HG03175 (cell line): Measurements from ENCODE around the gene CRYBB2.
"Not testable (repeated sequence)": the region's sequence is repeated elsewhere in the genome, so short reads cannot be mapped to it uniquely, and the experiment has no call there.

Experiments used
- ATAC-seq: cut with Tn5 transposase; IDR thresholded peaks from one replicate; pipeline ENCODE4 v1.9.1; 2021; ENCODE audit warnings: mild to moderate bottlenecking, moderate library complexity; ENCODE audit not compliant: unreplicated experiment

Gene CRYBB2, protein sequence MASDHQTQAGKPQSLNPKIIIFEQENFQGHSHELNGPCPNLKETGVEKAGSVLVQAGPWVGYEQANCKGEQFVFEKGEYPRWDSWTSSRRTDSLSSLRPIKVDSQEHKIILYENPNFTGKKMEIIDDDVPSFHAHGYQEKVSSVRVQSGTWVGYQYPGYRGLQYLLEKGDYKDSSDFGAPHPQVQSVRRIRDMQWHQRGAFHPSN

DNA sequence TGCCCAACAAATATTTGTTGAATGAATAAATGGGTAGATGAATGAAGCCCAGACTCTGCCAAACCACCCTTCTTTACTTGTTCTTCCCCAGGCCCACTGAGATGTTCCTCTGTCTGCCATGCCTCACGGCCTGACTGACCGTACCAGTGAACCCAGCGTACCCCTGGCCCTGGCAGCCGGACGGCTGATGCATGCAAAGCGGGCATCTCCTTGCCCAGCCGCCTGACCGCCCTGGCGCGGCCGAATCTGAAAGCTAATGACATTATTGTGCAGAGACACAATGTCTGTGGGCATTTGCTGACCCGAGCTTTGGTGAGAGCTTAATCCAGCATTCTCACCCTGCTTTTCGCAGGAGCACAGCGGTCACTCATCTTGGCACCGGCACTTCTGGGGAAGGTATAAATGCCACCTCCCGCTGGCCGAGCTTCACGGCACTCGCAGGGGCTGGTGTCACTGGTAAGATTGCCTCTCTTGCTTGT, at the start of gene CRYBB2:
CRYBB2 (plus strand) TSS at position 429 of the 479 bp plus-strand sequence. CDS start 1,791 bp downstream, outside the sequence.
- ATAC-seq = no peak

DNA sequence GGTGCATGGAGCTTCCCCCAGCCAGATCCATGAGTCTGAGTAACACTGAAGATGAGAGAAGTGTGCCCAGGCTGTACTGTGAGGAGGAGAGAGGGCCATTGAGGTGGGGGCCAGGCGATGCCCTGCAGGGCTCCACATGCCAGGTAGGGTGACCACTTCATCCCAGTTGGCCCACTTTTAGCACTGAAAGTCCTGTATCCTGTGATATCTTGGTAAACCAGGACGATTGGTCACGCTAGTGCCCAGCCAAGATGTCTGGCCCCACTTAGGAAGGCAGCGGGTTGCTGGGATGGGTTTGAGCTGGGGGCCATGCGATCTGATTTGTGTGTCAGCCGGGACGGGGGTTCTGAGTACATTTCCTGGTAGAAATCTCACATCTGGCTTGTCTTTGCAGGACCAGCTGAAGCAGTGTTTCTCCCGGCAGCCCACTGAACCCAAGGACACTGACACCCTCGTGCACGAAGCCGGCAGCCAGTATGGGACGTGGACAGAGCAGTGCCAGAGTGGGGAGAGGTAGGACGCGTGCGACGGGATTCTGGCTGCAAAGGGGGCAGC, 48.9 kb upstream of the CRYBB2 start:
- no peak for ATAC-seq

DNA sequence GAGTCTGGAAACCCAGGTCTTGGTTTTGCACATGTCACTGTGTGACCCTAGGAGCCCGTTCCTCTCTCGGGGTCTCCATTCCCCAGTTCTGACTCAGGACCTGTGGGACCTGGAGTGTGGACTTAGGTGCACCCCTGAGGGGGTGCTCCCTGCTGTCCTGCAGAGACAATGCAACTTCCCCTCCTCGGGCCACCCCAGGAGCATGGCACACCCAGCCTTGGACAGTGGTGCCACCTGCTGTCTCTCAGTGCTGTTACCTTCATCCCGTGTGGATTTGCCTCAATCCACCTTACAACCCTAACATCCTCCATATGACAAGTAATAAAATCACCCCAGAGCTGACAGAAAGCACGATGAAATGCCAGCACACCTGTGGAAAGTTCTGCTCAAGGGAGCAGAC, 47.3 kb upstream of the CRYBB2 start:
- ATAC-seq = no peak

DNA sequence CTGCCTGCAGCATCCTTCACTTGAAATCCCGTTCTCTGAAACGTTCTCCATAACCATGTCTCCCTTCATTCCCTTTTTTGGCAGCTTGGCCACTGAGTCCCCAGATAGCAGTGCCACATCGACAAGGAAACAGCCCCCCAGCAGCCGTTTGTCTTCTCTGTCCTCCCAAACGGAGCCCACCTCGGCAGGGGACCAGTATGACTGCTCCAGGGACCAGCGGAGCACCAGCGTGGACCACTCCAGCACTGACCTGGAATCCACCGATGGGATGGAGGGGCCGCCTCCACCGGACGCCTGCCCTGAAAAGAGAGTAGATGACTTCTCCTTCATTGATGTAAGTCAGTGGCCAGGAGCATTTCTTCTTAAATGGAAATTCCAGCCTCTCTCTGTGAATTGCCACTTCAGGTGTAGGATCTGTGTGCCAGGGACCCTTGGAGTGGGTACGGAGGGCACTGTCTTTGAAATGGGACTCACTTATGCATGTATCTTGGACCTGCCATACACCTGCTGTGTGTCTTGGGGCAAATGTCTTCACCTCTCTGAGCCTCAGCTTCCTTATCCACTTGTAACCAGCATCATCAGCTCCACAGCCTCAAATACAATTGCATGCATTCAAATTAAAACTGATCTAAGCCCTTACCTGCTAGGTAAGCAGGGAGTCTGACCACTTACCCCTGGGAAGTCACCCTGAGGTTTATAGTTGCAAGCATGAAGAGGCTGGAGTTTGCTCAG, 45.1 kb upstream of the CRYBB2 start:
- no peak for ATAC-seq

DNA sequence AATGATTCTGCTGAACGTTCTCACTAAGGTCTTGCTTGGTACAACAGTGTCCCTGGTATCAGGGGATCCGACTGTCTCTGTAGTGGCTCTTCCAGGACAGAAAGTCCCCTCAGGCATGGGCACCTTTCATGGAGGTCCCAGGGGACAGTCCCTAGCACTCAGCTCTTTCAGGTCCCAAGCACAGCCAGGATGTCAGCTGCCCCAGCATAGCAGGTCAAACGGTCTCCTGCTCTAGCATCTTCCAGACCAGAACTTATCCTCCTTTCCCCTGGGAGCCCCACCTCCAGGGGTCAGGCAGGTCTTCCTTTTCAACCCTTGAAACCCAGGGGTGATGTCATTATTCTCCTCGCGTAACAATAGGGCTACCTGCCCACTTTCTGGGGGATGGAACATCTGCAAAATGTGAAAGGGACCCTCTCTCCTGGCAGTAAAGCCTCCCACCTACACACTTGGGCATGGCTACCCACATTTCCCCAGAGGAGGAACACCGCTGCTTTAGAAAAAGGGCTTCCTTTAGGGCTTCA, 44.5 kb upstream of the CRYBB2 start:
- ATAC-seq = no peak

DNA sequence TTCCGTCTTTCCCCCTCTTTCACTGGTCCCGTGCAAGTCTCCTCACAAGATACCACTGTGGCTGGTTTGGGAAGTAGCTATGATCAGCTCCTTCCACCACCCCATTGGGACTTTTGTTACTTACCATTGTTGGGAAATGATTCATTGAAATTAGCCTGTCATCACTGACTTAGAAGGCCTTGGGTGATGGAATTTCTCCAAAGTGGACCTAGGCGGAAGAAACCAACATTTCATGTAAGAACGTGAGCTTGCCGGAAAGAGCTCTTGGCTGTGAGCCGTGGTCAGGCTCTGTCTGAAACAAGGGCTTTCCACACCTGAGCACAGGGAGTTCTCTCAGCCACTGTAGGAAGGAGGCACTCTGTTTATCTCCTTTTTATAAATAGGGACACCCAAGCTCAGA, 43.3 kb upstream of the CRYBB2 start:
- no peak for ATAC-seq

DNA sequence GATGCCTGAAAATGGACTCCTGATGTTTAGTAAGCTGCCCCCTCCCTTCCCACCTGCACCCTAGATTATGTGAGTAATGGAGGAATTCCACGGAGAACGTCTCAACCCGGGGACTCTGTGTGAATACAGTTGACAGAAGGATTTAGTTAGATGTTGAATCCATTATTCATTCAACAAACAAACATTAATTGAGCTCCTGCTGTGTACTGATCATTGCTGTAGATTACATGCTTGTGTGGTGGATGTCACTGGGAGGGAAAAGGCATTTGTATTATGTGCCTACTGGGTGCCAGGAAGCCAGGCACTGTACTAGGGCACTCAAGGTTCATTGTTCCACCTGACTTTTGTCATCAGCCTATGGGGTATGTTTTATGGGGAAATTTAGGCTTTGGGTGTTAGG, 42.6 kb upstream of the CRYBB2 start:
- ATAC-seq = no peak

DNA sequence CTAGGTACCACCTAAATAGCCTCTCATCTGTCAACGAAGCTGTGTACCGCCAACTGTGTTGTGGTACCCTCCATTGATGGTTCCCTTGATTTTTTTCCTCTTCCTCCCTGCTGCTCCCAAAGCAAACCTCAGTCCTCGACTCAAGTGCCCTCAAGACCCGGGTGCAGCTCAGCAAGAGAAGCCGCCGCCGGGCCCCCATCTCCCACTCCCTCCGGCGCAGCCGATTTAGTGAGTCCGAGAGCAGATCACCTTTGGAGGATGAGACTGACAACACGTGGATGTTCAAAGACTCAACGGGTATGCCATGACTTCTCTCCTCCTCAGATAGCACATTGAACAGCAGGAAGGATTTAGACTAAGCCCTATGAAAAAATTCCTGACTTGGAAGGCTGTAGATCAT, 42.2 kb upstream of the CRYBB2 start:
- no peak for ATAC-seq

DNA sequence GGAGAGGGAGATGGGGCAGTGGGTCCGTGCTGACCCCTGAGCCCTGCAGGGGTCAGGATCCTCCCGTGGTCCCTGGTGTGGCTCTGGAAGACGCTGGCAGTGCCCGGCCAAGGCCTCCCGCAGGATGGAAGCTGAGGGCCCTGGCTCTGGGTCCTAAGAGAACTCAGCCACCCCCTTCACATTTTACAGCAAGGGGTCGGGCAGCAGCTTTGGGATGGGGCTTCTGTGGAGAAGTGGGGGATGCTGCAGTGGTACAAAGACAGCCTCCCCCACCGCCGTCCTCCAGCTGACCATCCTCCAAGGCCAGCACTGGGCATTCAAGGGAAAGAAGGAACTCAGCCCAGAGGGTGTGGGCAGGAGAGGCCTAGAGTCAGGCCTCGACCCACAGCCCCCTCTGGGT, 41.5 kb upstream of the CRYBB2 start:
- no peak for ATAC-seq

DNA sequence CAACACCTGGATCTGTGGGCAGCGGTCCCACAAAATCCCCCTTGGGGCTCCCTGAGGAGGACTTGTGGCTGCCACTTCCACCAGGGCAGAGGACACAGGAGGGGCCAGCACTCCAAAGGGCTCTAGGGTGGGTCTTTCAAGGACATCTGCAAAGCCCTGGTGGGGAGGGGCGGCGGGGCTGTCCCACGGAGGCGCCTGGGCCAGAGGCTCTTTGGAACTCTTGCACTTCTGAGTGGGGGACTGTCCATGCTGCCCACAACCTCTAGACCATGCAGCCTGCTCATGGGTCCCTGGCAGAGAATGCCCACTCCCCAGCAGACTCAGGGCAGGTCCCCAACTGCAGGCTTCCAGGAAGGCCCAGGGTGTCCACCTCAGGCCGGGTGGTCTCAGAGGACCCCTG, 41.1 kb upstream of the CRYBB2 start:
- not testable (repeated sequence) for ATAC-seq

DNA sequence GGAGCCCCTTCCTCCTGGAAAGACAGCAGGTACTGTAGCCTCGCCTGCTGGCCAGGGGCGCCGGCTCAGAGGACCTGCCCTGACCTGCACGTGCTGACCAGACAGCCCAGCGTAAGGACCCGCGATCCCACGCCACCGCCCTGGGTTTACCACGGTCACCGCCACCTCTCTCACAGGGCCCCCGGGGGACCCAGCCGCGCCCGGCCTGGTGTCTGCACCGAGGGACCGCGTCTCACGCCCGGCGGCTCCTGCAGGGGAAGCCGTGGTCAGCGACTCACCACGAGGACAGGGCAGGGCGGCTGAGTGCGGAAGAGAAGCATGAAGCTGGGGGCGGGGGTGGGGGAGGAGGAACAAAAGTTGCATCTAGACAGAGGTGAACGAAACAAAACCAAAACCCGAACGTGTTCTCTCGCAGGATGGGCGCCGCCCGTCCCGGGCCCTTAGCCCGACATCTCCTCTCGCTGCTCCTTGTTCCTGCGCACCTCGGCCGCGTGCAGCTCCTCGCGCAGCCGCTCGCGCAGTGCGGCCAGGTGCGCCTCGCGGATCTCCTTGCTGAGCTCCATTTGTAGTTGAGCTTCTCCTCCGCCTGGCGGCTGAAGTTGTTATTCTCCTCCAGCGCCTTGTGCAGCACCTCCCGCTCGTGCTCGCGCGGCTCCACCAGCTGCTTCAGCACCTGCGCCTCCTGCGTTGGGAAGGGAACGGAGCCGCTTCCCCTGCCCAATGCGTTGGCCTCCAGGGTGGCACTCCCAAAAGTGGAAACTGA, 40.4 kb upstream of the CRYBB2 start:
- ATAC-seq = not testable (repeated sequence)

DNA sequence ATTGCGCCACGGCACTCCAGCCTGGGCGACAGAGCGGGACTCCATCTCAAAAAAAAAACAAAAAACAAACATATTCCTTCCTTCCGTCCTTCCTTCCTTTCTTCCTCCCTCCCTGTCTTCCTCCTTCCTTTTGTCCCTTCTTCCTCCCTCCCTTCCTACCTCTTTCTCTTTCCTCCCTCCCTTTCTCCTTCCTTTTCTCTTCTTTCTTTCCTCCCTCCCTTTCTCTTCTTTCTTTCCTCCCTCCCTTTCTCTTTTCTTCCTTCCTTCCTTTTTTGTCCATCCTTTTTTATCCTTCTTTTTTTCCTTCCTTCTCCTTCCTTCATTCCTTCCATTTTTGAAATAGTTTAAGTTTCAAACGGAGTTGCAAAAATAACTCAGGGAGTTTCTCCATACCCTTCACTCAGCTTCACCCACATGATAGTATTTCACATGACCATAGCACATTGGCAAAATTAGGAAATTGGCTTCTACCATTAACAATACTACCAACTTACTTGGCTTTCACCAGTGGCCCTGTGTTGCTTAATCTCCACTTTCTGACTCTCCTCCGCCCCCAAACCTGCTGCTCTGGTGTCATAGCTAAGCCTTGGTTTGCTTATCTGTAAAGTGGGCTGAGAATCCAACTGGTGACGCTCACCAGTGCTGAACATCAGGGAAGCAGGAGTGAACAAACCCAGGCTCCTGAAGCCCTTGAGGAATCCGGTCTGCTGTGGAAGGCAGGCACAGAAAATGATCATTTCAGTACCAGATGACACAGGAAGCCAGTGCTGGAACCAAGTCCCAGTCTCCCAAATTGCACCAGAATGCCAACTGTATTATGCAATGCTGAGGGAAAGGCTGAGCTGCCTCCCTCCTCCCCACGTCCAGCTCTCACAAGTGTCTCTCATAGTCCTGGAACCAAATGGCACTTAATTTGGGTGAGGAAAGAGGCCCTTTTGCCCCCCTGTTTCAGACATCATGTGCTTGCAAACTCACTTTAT, 37.0 kb upstream of the CRYBB2 start:
- no peak for ATAC-seq

DNA sequence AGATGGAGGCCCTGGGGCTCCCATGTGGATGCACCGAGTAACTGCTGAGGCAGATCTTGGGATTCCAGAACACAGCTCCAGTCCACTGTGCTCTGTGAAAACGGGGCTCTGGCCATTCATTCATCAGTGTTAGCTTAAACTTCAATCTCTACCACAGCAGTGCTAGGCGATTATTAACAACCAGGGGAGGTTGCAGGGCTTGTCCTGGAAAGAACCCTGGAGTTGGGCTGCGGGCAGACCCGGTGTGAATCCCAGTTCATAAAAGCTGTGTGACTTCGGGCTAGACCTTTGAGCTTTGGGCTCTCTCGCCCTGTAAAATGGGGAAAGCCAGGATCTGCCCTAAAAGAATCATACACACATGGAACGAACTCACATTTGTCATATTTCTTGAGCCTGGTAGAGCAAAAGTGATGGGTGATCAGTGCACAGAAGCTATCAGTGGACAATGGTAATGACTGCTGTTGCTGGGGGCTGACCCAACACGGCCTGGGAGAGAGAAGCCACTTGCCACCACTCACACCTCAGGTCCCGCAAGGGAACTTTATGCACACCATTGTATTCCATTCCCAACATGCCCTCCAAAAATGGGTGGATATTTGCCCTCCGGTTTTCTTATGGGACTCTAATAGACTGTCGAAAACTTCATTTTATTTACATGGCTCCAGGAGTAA, 35.4 kb upstream of the CRYBB2 start:
- no peak for ATAC-seq

DNA sequence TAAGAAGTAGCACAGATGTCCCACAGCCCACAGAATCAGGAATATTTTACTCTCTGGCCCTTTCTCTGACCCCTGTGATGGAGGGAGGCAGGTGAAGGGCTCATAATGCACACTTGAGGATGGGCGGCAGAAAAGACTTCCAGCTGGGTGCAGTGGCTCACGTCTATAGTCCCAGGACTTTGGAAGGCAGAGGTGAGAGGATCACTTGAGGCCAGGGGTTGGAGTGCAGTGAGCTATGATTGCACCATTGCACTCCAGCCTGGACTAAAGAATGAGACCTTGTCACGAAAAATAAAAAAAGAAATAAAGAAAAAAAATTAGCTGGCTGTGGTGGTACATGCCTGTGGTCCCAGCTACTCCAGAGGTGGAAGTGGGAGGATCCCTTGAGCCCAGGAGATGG, 33.3 kb upstream of the CRYBB2 start:
- ATAC-seq = no peak

DNA sequence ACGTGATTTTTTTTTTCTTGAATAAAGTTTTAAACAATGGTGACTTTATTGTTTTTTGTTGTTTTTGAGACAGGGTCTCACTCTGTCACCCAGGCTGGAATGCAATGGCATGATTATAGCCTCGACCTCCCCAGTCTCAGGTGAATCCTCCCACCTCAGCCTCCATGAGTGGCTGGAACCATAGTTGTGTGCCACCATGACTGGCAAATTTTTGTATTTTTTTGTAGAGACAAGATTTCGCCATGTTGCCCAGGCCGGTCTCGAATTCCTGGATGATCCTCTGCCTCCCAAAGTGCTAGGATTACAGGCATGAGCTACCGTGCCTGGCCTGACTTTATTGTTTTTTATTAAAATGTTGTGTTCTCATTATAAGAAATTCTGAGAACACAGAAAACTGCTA, 32.0 kb upstream of the CRYBB2 start:
- no peak for ATAC-seq

DNA sequence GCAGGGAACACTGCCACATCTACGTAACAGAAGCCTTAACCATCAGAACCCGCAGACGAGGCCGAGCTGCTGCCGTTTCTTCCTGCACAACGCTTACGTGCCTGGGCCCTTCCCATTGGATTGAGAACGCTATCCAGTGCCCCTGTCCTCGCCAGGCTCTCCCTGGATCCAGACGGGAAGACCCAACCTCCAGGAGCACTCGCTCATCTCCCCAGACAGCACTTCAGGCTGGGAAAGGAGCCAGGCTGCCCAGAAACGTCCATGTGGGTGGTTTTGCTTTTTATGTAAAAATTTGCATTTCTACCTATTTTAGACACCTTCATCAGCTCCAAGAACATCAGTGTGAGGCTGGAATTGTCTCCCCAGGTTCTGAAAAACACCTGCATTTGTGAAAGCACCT, 27.0 kb upstream of the CRYBB2 start:
- no peak for ATAC-seq

DNA sequence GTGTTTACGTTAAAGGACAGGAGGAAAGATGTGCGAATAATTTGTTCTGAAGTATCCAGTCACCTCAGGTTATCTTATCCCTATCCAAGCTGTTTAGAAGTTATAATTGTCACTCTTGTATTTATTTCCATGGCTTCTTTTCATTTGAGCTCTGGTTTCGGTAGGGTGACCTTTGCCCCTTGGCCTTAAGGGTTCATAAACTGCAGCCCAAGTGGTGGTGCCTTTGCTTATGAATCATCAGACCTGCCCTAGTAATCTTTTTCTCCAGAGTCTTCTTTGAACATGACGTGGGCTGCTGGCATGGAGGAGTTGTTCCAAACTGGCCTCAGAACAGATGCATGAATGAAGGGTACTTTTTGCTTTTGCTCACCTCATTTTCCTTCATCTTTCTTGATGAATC, 26.3 kb upstream of the CRYBB2 start:
- no peak for ATAC-seq

DNA sequence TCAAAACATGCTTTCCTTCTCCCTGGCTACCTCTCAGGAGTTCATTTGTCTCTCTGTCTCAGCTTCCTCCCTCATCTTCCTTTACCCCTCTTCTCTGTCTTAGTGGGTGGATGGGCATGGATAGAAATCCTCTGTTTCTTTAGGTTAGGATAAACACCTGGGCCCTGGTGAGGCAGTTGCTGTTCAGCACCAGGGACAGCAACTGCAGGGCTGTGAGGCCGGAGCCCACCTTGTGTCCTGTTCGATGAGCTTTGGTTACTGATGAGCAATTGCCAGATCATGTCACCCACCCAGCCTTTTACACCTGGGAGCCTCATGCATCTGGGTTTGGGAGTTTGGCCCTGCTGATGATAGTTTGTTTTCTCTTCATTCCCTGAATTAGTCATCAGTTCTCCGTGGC, 25.9 kb upstream of the CRYBB2 start:
- no peak for ATAC-seq

DNA sequence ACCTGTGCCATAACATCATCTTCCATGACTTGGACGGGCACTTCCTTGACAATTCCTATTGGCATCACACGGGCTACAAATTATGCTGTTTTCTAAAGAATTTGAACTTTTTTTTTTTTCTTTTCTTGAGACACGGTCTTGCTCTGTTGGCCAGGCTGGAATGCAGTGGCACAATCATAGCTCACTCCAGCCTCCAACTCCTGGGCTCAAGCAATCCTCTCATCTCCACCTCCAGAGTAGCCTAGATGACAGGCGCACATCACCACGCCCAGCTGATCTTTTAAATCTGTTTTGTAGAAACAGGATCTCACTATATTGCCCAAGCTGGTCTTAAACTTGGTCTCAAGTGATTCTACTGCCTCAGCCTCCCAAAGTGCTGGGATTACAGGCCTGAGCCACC, 23.1 kb upstream of the CRYBB2 start:
- ATAC-seq = no peak

DNA sequence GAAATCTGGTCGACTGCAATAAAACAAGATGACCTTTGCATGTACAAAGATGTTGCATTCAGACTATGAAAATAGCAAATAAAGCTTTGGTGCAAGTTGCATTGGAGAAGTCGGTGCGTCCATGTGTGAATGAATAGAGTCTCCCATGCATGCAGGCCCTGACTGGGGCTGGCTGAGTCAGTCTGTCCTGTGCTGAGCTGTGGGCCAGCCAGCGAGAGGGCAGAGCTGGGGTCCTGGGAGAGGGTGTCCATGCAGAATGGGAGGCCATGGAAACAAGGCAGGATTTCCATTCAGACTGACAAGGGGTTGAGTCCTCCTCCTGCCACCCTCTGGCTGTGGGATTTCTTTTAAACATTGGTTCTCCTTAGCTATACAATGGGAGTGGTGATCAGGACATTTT, 22.1 kb upstream of the CRYBB2 start:
- no peak for ATAC-seq
